ENCODE data around the gene ROBO1.

DNA sequence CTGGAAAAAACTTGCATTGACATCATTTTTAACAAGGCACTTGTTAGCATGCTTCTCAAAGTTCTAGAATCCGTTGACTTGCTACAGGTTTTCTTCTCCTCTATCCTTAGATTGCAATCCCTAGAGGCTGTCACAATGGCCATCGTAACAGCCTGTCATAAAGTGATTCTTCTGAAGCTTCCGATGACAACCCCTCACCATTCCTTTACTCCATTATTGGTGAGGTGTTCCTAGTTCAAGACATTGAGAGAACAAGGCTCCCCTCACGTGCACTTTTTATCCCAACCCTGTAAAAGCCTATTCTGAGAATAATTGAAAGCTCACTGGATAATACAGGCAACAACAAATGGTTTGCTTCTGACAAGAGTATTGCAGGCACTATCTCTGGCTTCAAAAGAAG, 131.4 kb downstream of the ROBO1 start:
- TF ChIP-seq, protein P1, sequence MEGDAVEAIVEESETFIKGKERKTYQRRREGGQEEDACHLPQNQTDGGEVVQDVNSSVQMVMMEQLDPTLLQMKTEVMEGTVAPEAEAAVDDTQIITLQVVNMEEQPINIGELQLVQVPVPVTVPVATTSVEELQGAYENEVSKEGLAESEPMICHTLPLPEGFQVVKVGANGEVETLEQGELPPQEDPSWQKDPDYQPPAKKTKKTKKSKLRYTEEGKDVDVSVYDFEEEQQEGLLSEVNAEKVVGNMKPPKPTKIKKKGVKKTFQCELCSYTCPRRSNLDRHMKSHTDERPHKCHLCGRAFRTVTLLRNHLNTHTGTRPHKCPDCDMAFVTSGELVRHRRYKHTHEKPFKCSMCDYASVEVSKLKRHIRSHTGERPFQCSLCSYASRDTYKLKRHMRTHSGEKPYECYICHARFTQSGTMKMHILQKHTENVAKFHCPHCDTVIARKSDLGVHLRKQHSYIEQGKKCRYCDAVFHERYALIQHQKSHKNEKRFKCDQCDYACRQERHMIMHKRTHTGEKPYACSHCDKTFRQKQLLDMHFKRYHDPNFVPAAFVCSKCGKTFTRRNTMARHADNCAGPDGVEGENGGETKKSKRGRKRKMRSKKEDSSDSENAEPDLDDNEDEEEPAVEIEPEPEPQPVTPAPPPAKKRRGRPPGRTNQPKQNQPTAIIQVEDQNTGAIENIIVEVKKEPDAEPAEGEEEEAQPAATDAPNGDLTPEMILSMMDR (optimal IDR thresholded peaks at IDR 0.05 in 1 of 3, IDR thresholded peaks at IDR 0.05 in 1 of 3, conservative IDR thresholded peaks at IDR 0.05 in 1 of 3; ENCODE audit: extremely low read depth in 1 of 3, insufficient read depth in 2 of 3, low read length in 3 of 3): no peak
- TF ChIP-seq EZH2 (IDR thresholded peaks at IDR 0.05; ENCODE audit: low read length): no peak
